NCI-H345 (cell line): ENCODE measurements around the gene HGFAC.
"Not testable (repeated sequence)": the region's sequence is repeated elsewhere in the genome, so short reads cannot be mapped to it uniquely, and the experiment has no call there.

Source experiments
- DNase-seq: peaks from one replicate; lab custom pipeline; 2025; lab: John Stamatoyannopoulos, UW

The HGFAC gene

GRCh38 chr4:3442959-3443749 is 1.4 kb downstream of the HGFAC start:
- peak; percentile 33 for DNase-seq

- no peak for DNase-seq
Observed at GRCh38 chr4:3443750-3444309, 2.1 kb downstream of the HGFAC start.

GRCh38 chr4:3444351-3445110 is 2.8 kb downstream of the HGFAC start:
- no peak for DNase-seq

GRCh38 chr4:3445111-3445820 is 3.5 kb downstream of the HGFAC start:
- no peak for DNase-seq

- DNase-seq: no peak
Observed at GRCh38 chr4:3445829-3446545, 4.2 kb downstream of the HGFAC start.

GRCh38 chr4:3446631-3447320 is 5.0 kb downstream of the HGFAC start:
- DNase-seq: no peak

- no peak for DNase-seq
Observed at GRCh38 chr4:3447431-3448395, 5.9 kb downstream of the HGFAC start.

- no peak for DNase-seq
Observed at GRCh38 chr4:3449047-3449573, 7.3 kb downstream of the HGFAC start.

GRCh38 chr4:3449574-3450534 is 8.1 kb downstream of the HGFAC start:
- no peak for DNase-seq

- no peak for DNase-seq
Observed at GRCh38 chr4:3450643-3451042, 8.9 kb downstream of the HGFAC start.

- no peak for DNase-seq
Observed at GRCh38 chr4:3451956-3452355, 10.2 kb downstream of the HGFAC start.

GRCh38 chr4:3452376-3452775 is 10.6 kb downstream of the HGFAC start:
- no peak for DNase-seq

- not testable (repeated sequence) for DNase-seq
Observed at GRCh38 chr4:3455596-3455995, 13.8 kb downstream of the HGFAC start.

- no peak for DNase-seq
Observed at GRCh38 chr4:3458371-3458770, 16.6 kb downstream of the HGFAC start.

- DNase-seq: not testable (repeated sequence)
Observed at GRCh38 chr4:3459156-3459555, 17.4 kb downstream of the HGFAC start.

GRCh38 chr4:3460926-3461325 is 19.2 kb downstream of the HGFAC start:
- no peak for DNase-seq

- DNase-seq: peak; percentile 31
Observed at GRCh38 chr4:3461515-3462291, 19.9 kb downstream of the HGFAC start.

GRCh38 chr4:3462321-3462789 is 20.6 kb downstream of the HGFAC start:
- DNase-seq: no peak
